ENCODE data around the gene CDX1. TPM values are rescaled to one million over a fixed set of nuclear protein-coding genes. Genes with fewer than 3 reads are reported as not detected.

The CDX1 gene
- total RNA-seq, 1 experiment from 2014 or later: 0.22 TPM

GRCh38 chr5:150213530-150213929, 47.0 kb downstream of the CDX1 start:
- no peak overlapping the region for H3T11ph ChIP-seq (ENCODE audit: low read length)

More at GRCh38 chr5:150213530-150213929, 47.0 kb downstream of the CDX1 start:
- no peak overlapping the region for H2BK120ac ChIP-seq (ENCODE audit: low read depth, low read length, poor library complexity, severe bottlenecking)
- no peak overlapping the region for H2BK15ac ChIP-seq (ENCODE audit: low read depth, low read length)
- H3K79me1 ChIP-seq (ENCODE audit: insufficient read depth, low read depth, low read length, poor library complexity, severe bottlenecking): no peaks in the 10 kb centered on the region
- H2BK12ac ChIP-seq (ENCODE audit: insufficient read length, low read depth, low read length): no peak overlapping the region
- Mint-ChIP-seq H3K27ac (peak overlapping the region in 1 of 3 experiments; percentile 91; a peak in 1 of 7 replicates), H3K9me3 (no peaks in the 10 kb centered on the region; a peak in 1 of 5 replicates), H3K36me3 (ENCODE audit: insufficient read depth in 1 of 3, low read depth in 3 of 3) (no peaks in the 10 kb centered on the region; a peak in 1 of 7 replicates), H3K4me1 (peaks cover 34 to 37% of the 10 kb centered on the region in 2 experiments), H3K4me3 (no peak overlapping the region), H3K27me3 (ENCODE audit: low read depth) (peaks cover 34% of the 10 kb centered on the region)
- H2AK5ac ChIP-seq (ENCODE audit: insufficient read length, low read length): no peak overlapping the region
- no peak for DNase-seq
- no peak overlapping the region for H2AFZ ChIP-seq (ENCODE audit: low read length)
- no peaks in the 10 kb centered on the region for H4K20me1 ChIP-seq (ENCODE audit: control insufficient read depth, insufficient read depth, insufficient read length)
- no CpG with 5 or more reads among the region's 6 CpGs for WGBS (ENCODE audit: extremely low coverage, insufficient read length, low lambda C conversion rate)
- H3K79me2 ChIP-seq (ENCODE audit: insufficient read depth, low read length): no peaks in the 10 kb centered on the region
- H3K14ac ChIP-seq (ENCODE audit: insufficient read depth, low read length): no peak overlapping the region
- no peak overlapping the region for H2BK5ac ChIP-seq (ENCODE audit: insufficient read length, low read length)
- H3K27ac ChIP-seq (ENCODE audit: insufficient read length, low read depth, low read length): no peak overlapping the region
- no peak overlapping the region for H3K9ac ChIP-seq (ENCODE audit: extremely low read depth, insufficient read length, low read length)
- no peak overlapping the region for H4K91ac ChIP-seq (ENCODE audit: insufficient read length, low read depth, low read length)
- H3K23ac ChIP-seq (ENCODE audit: insufficient read length, low read depth, low read length): no peak overlapping the region
- H4K5ac ChIP-seq (ENCODE audit: insufficient read length, low read depth, low read length): no peak overlapping the region
- no peaks in the 10 kb centered on the region; the same call in 1 of the 2 replicates for H3K4me1 ChIP-seq (ENCODE audit: insufficient read depth, low read length)
- no peaks in the 10 kb centered on the region for H3K23me2 ChIP-seq (ENCODE audit: insufficient read length, low read depth, low read length, poor library complexity, severe bottlenecking)
- no peak overlapping the region for H3K56ac ChIP-seq (ENCODE audit: insufficient read length, low read depth, low read length)
- no peak overlapping the region for H2BK20ac ChIP-seq (ENCODE audit: low read depth, low read length, poor library complexity, severe bottlenecking)
- no peaks in the 10 kb centered on the region for H3K9me3 ChIP-seq (ENCODE audit: control insufficient read depth, low read depth, low read length)
- H3K4me2 ChIP-seq (ENCODE audit: insufficient read depth, insufficient read length, low read length): no peak overlapping the region
- H4K8ac ChIP-seq (replicated peaks; ENCODE audit: insufficient read length, low read depth, low read length): no peak overlapping the region
- H3K18ac ChIP-seq (ENCODE audit: insufficient read length, low read depth, low read length): no peak overlapping the region
- no peak overlapping the region for H3K4ac ChIP-seq (ENCODE audit: low read depth, low read length)
- 0 out of 2 replicates have a peak, but pooled peaks cover 1% of the 10 kb centered on the region for H3K27me3 ChIP-seq (ENCODE audit: insufficient read depth, low read length)
- no peak for TF ChIP-seq CTCF (conservative IDR thresholded peaks at IDR 0.05)

Data from H9 (cell line).